H1 (cell line): ENCODE data around the gene ANKS1A. TPM values are rescaled to one million over a fixed set of nuclear protein-coding genes. Genes with fewer than 3 reads are reported as not detected.

ENCODE experiments used
- BCL11A ChIP-seq, 2 experiments: IDR thresholded peaks; one replicate each; pipeline ENCODE4 v1.6.1; 2011; ENCODE audit warnings: low read depth in 2 of 2, low read length in 2 of 2, mild to moderate bottlenecking in 2 of 2
- NANOG ChIP-seq: IDR thresholded peaks from 2 replicates; pipeline ENCODE4 v1.6.1; 2011; ENCODE audit warnings: low read length, low read depth, mild to moderate bottlenecking, inconsistent platforms; ENCODE audit not compliant: insufficient read depth, poor library complexity, severe bottlenecking
- RAD21 ChIP-seq, 2 experiments: IDR thresholded peaks in 1 of 2; conservative IDR thresholded peaks in 1 of 2; 2 replicates each; pipeline ENCODE4 v1.6.1; 2011; ENCODE audit warnings: low read depth in 2 of 2, low read length in 2 of 2, improper control_type of control experiment in 1 of 2, inconsistent platforms in 1 of 2, mild to moderate bottlenecking in 1 of 2, moderate library complexity in 1 of 2
- RBBP5 ChIP-seq: IDR thresholded peaks from 2 replicates; pipeline ENCODE4 v1.7.1; 2012; ENCODE audit warnings: low read depth, mild to moderate bottlenecking, inconsistent platforms, low read length, moderate library complexity, borderline replicate concordance
- RNF2 ChIP-seq: fragments of 200-900, 300-1000 bp; sonication (generic); IDR thresholded peaks from 2 replicates; pipeline ENCODE4 v1.7.1; 2016; ENCODE audit warnings: borderline replicate concordance, low read depth, mild to moderate bottlenecking, antibody characterized with exemption, low read length; ENCODE audit not compliant: poor library complexity, severe bottlenecking; ENCODE audit errors: missing control alignments
- SUZ12 ChIP-seq: fragments of 200-600 bp; sonication (generic); IDR thresholded peaks from 2 replicates; pipeline ENCODE4 v1.6.1; 2012; ENCODE audit warnings: mild to moderate bottlenecking, inconsistent platforms, low read length, moderate library complexity, mixed read lengths
- TAF7 ChIP-seq: optimal IDR thresholded peaks from 2 replicates; pipeline ENCODE3; 2011; ENCODE audit warnings: low read depth, mild to moderate bottlenecking, inconsistent platforms, low read length, moderate library complexity, borderline replicate concordance
- TBP ChIP-seq: IDR thresholded peaks from 2 replicates; pipeline ENCODE4 v1.6.1; 2011; ENCODE audit warnings: low read depth, low read length, improper control_type of control experiment
- ZNF274 ChIP-seq: IDR thresholded peaks from 2 replicates; pipeline ENCODE4 v1.7.0; 2012; ENCODE audit warnings: low read length, borderline replicate concordance; ENCODE audit errors: extremely low read depth
- polyA plus RNA-seq, 7 experiments: library from polyadenylated mRNA; depleted of rRNA in 3 of 7; stranded (reverse) in 5 of 7; unstranded in 2 of 7; fragments of >200 nt in 5 of 7; fragments of 200-250 nt in 2 of 7; gene quantifications; 1 replicate in 5 of 7; 2 replicates in 1 of 7; 4 replicates in 1 of 7; pipeline versions ENCODE4 v1.2.1 to v1.2.3, GENCODE V29; 2011 to 2013; ENCODE audit warnings: missing spikeins in 2 of 7, mixed read lengths in 2 of 7
- total RNA-seq: library from RNA; stranded (reverse); fragmentation: NEBNext Ultra II Directional; extraction: Animal tissue kit (Norgen Biotek cat#: 25700); gene quantifications from 2 replicates; pipeline ENCODE4 v1.2.1, GENCODE V29; 2021

The ANKS1A gene
- total and polyA plus RNA-seq, 2 of the 8 experiments (the other 6 are each of a cell fraction or from before 2014, with no cell fraction given) = 9.8 to 30.9 TPM

- TF ChIP-seq SUZ12 = no peak
- no peak for TF ChIP-seq BCL11A (IDR thresholded peaks at IDR 0.05; ENCODE audit: low read depth in 2 of 2, low read length in 2 of 2)
- no peak for TF ChIP-seq TBP
- no peak for TF ChIP-seq RNF2
- no peak for TF ChIP-seq ZNF274
- TF ChIP-seq RBBP5 = no peak
- TF ChIP-seq RAD21 (IDR thresholded peaks at IDR 0.05 in 1 of 2, conservative IDR thresholded peaks at IDR 0.05 in 1 of 2; ENCODE audit: low read depth in 2 of 2, low read length in 2 of 2) = no peak
- TF ChIP-seq NANOG = no peak
- TF ChIP-seq TAF7 = no peak
- TF ChIP-seq, all 59 proteins: peak for 0
Observed at GRCh38 chr6:35008858-35009257, 119.8 kb downstream of the ANKS1A start (continued).
